ENCODE data around the gene TOPORS.

DNA sequence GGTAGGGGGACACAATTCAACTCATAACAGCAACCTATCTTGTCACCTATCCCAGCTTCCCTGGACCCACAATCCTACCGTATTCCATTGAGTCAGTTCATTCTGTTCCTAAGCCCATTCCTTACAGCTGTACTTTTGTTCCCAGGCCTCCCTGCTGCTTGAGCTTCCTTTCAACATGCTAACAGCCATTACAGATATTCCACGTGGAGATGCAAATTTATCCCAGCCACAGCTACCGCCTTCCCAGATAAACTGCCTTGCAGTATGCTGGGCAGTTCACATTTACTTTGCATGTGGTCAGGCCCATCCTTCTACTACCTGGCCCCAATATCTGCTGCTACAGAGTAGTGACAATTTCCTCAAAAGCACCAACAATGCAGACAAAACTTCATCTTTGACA lies 49.4 kb downstream of the TOPORS start:
- no peak for TF ChIP-seq CTCF (conservative IDR thresholded peaks at IDR 0.05; ENCODE audit: low read depth in 2 of 2)
- TF ChIP-seq, protein P1, sequence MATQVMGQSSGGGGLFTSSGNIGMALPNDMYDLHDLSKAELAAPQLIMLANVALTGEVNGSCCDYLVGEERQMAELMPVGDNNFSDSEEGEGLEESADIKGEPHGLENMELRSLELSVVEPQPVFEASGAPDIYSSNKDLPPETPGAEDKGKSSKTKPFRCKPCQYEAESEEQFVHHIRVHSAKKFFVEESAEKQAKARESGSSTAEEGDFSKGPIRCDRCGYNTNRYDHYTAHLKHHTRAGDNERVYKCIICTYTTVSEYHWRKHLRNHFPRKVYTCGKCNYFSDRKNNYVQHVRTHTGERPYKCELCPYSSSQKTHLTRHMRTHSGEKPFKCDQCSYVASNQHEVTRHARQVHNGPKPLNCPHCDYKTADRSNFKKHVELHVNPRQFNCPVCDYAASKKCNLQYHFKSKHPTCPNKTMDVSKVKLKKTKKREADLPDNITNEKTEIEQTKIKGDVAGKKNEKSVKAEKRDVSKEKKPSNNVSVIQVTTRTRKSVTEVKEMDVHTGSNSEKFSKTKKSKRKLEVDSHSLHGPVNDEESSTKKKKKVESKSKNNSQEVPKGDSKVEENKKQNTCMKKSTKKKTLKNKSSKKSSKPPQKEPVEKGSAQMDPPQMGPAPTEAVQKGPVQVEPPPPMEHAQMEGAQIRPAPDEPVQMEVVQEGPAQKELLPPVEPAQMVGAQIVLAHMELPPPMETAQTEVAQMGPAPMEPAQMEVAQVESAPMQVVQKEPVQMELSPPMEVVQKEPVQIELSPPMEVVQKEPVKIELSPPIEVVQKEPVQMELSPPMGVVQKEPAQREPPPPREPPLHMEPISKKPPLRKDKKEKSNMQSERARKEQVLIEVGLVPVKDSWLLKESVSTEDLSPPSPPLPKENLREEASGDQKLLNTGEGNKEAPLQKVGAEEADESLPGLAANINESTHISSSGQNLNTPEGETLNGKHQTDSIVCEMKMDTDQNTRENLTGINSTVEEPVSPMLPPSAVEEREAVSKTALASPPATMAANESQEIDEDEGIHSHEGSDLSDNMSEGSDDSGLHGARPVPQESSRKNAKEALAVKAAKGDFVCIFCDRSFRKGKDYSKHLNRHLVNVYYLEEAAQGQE (IDR thresholded peaks at IDR 0.05; ENCODE audit: unreplicated experiment), result no peak

All from GM23338 (cell line).